GM19025 (cell line): ENCODE results near the gene TMEM127.
"Not testable (repeated sequence)": the region's sequence is repeated elsewhere in the genome, so short reads cannot be mapped to it uniquely, and the experiment has no call there.

Experiments used
- ATAC-seq: cut with Tn5 transposase; IDR thresholded peaks from one replicate; pipeline ENCODE4 v1.9.1; 2021; ENCODE audit warnings: mild to moderate bottlenecking, low read depth, moderate library complexity; ENCODE audit not compliant: unreplicated experiment

The TMEM127 gene

DNA sequence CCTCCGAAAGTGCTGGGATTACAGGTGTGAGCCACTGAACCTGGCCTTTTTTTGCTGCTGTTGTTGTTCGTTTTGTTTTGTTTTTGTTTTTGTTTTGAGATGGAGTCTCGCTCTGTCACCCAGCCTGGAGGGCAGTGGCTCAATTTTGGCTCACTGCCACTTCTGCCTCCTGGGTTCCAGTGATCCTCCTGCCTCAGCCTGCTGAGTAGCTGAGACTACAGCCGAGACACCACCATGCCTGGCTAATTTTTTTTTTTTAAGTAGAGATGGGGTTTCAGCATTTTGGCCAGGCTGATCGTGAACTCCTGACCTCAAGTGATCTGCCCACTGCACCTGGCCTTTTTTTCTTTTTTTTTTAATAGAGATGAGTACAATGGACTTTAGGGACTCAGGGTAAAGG lies 22.0 kb downstream of the TMEM127 start:
- no peak for ATAC-seq

- peak; percentile 76 for ATAC-seq
Measured at GRCh38 chr2:96241900-96242611, 23.7 kb downstream of the TMEM127 start.

DNA sequence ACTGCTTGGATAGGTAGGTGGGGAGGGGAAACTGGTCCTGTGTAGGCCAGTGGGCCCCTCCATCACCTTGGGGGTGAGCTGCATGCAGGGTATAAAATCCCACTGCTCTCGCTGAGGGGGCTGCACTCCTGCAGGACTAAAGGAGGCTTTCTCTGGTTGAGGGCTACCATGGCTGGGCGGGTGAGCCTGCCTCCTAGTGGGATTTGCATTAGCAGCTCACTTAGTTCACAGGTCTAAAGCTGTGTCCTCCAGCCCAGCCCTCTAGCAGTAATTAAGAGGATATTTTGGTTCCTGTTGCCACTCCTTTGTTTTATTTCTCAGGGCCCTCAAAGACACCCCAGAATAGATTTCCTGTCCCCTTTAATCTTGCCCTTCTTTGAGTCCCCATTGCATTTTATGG lies 24.6 kb downstream of the TMEM127 start:
- no peak for ATAC-seq

DNA sequence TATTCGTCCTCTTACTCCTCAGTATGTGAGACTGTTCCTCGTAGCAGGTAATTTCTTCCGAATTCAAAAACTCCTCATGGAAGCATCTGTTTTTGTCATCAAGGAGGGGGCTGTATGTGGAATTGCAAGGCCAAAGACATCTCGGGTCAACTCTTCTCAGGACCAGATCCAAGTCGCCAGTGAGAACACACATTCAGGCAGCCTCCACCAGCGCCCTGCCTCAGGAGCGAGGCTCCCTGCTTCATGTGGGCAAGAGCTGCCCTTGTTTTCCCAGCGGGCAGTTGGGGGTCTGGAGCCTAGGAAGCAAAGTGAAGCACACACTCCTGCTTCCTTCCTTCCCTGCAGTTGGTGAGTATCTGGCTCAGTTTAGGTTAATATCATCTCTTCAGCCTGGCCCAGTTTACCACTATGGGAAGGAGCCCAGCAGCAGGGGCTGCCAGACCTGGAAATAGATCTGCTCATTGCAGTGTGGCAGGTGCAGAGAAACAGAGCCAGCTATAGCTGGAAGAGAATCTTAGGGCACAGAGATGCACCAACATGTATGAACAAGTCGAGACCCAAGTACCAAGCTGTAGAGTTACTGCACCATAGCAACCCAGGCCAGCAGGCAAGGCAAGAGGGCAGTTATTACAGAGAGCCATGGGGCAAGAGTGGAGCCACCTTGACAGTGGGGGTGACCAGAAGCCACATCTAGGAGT lies 25.3 kb downstream of the TMEM127 start:
- ATAC-seq = no peak

DNA sequence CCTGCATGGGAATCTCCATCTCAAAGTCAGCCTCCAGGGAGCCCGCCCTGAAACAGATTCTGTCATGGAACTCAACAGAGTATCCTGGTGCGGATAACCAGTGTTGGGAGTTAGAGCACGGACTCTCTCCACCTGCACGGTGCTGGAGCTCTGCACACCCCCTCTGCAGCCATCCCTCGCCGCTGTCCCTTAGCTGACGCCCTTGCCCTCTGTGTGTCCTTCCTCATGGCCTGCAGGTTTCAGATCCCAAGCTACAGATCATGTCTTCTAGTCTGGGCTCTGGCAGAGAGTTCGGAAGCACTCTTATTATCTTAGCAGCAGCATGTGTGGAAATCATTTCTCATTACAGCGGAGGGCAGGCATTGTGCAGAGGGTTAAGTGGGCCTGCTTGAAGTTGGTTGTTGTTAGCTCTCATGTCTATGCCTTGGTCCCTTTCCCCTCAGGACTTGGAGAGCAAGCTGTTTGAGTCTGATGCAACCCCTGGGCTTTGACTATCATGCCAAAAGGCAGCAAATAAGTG lies 26.0 kb downstream of the TMEM127 start:
- no peak for ATAC-seq

DNA sequence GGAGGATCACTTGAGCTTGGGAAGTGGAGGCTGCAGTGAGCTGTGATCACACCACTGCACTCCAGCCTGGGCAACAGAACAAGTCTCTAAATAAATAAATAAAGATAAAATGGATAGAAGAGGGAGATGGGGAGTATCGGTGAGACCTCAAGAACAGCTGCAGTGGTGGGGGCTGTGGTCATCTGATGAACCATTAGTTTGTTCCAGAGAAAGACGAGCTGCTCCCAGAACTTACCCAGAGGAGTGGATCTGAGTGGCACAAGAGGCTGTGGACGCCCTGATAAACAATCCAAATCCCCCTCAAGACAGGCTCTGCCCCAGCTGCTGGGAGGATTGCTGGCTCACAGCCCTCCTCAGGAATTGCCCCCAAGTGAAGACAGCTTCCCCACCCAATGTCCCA lies 26.7 kb downstream of the TMEM127 start:
- no peak for ATAC-seq

DNA sequence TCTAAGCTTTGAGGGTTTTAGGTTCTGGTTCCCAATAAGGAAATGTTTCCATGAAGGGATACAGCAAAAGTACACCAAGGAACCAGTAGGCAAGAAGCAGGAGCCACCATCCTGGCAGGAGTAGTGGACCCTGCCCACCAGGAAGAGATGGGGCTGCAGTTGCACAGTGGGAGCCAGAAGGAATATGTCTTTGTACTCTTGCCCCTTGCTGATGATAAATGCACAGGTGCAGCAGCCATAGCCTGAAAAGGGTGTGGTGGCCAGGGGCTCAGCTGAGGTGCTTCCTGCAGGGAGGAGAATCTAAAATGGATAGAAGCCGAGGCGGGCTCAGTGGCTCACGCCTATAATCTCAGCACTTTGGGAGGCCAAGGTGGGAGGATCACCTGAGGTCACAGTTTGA lies 27.5 kb downstream of the TMEM127 start:
- ATAC-seq = no peak

- ATAC-seq = no peak
Measured at GRCh38 chr2:96236882-96237281, 28.9 kb downstream of the TMEM127 start.

DNA sequence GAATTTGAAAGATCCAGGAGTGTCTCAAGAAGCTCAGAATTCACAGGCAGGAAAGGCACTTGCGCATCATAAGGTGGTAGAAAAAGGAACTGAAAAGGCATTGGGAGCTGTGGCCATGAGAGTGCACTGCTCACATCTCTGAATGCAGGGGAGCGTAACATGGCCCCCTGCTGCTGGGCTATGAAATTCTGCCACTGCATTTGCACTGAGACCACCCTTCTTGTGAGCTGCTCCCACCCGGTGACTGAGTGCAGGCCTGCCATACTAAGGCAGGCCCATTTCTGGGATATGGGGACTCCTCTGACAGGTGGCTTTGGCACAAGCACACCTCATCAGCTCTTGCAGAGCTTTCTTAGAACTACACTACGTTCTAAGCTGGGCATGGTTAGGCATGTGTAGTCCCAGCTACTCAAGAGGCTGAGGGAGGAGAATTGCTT lies 31.9 kb downstream of the TMEM127 start:
- peak; percentile 88 for ATAC-seq

GRCh38 chr2:96233436-96233835 lies 32.4 kb downstream of the TMEM127 start:
- no peak for ATAC-seq

DNA sequence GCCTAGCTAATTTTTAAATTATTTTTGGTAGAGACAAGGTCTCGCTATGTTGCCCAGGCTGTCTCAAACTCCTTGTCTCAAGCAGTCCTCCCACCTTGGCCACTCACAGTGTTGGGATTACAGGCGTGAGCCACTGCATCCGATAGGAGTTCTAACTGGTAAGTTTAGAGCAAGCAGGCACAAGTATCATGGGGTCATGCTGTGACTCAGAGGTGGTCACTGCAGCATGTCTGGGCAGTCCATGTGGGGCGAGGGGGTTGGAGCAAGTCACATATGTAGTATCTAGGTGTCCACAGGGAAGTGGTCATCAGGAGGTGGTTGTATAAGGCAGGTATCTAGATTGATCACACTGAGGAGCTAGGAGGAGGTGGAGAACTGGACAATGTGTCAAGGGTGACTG lies 34.5 kb downstream of the TMEM127 start:
- ATAC-seq = no peak

DNA sequence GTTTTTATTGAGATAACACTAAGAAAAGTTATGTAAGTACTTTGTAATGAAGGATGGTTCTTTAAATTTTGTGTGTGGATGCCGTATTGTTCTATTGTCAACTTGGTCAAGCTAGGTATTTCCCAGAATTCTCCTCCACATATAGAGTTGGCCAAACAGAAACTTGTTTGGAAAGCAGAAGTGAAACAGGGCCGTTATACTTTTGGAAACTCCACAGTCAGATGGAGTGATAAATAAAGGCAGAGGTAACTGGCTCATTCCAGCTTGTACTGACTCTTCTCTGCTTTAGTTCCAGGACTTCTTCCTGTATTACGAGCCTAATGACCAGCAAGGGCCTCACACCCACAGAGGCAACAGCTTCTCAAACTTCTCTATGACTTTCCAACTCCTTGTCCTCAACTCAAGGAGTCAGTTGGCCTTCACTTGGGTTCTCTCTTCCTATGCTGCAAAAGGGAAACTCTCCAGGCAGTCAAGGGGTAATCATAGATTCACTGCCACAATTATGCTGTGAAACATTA lies 40.7 kb downstream of the TMEM127 start:
- ATAC-seq = no peak

DNA sequence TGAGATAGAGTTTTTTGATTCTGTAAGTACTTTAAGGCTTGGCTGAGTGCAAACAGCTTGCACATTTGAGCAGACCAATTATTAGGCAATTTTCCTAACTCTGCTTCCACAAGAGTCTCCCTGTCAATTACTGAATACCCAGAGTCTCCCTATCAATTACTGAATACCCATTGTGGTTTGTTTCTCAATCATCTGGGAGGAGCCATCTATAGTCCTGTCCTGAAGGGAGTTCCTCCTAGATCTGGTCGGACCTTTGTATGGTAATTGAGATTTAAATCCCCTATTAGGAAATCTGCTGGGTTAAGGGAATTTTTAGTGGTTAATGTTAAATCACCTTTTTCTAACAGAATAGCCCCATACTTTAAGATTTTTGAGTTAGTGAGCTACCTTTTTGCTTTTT lies 44.7 kb downstream of the TMEM127 start:
- not testable (repeated sequence) for ATAC-seq

DNA sequence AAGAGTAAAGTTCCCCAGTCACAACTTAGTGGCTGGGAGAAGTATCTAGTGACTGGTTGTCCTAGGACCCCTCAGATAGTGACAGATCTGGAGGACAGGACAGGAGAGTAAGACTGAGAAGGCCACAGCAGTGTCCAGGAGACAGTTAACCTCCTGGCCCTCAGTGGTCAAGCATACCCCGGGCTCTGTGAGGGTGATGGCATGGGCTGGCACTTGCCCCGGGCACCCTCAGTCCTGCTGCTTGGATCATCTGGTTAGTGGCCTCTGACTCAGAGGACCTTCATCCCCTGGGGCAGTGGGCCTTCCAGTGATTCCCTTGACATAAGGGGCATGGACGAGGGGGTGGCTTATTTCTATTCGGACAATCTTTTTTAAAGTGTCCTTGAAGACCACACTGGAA lies 45.8 kb downstream of the TMEM127 start:
- ATAC-seq = not testable (repeated sequence)

- no peak for ATAC-seq
Measured at GRCh38 chr2:96218508-96219131, 47.2 kb downstream of the TMEM127 start.

DNA sequence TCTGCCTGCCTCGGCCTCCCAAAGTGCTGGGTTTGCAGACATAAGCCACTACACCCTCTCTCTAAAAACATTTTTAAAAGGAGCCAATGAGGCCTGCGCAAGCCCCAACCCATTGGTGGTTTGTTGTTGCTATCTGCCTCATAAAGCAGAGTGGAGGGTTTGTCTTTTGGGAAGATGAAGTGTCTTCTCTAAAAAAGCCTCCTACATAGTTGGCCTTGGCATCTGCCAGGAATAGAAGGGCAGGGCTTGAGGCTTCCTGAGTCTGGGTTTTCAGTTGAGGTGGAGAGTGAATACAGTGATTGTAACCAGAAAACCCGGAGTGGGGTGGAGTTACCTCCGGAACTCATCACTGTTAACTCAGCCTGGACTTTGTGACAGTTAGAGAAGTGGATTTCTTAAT lies 51.2 kb downstream of the TMEM127 start:
- no peak for ATAC-seq

DNA sequence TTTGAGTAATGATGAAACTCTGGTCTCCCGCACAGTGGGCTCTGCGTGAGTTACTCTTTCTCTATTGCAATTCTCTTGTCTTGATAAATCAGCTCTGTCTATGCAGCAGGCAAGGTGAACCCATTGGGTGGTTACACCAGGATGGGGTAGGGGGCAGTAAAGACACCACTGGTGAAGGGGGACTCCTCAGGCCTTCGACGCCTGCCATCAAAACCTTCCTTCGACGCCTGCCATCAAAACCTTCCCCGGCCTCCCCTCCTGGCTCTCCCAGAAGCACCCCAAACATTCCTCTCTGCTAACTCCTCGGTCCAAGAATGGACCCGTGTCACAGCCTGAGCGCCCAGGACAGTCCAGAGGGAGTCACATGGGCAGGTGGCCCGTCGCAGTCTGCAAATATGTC lies 52.4 kb downstream of the TMEM127 start:
- no peak for ATAC-seq

GRCh38 chr2:96212339-96212738 lies 53.5 kb downstream of the TMEM127 start:
- no peak for ATAC-seq

DNA sequence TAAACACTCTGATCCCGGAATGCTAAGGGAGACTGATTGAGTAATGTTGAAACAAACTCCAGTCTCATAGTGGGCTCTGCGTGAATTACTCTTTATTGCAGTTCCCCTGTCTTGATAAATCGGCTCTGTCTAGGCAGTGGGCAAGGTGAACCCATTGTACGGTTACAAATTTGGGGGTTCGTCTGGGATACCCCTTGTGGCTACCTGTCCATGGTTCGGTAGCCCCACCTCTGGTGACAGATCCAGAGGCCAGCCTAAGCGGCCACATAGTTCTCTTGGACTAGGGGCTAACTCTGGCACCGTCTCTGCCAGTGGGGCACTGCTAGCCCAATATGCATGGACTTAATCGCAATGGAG lies 56.1 kb downstream of the TMEM127 start:
- no peak for ATAC-seq

- no peak for ATAC-seq
Measured at GRCh38 chr2:96209011-96209728, 56.6 kb downstream of the TMEM127 start.
